Heart left ventricle (tissue), 16 donors: ENCODE results near the gene SRD5A2. TPM values are rescaled to one million over a fixed set of nuclear protein-coding genes. Genes with fewer than 3 reads are reported as not detected.

Experiments
- ATAC-seq, 4 donors: fragments of 200-7000 bp; cut with Tn5 transposase; one replicate each; pipeline ENCODE4 v1.9.1; 2020 to 2022; ENCODE audit warnings: moderate library complexity in 4 of 4, mild to moderate bottlenecking in 3 of 4, moderate number of reproducible peaks in 1 of 4
- DNase-seq, 5 donors: peaks; one replicate each; pipeline ENCODE4 v3.0.0-alpha.2; 2020
- H3K27ac ChIP-seq, 12 donors: fragments of 200-600 bp; sonication (generic) in 4 of 12; one replicate each; pipeline versions ENCODE4 v1.5.0 to v1.8.0; 2016 to 2022; ENCODE audit warnings: mild to moderate bottlenecking in 2 of 12
- H3K27me3 ChIP-seq, 9 donors: fragments of 200-600 bp; sonication (generic) in 2 of 9; one replicate each; pipeline versions ENCODE4 v1.5.1 to v1.8.0; 2016 to 2022; ENCODE audit warnings: mild to moderate bottlenecking in 3 of 9
- H3K36me3 ChIP-seq, 9 donors: fragments of 200-600 bp; sonication (generic) in 2 of 9; one replicate each; pipeline versions ENCODE4 v1.5.0 to v1.8.0; 2018 to 2022; ENCODE audit warnings: mild to moderate bottlenecking in 2 of 9
- H3K4me1 ChIP-seq, 12 donors: fragments of 200-600 bp; sonication (generic) in 4 of 12; one replicate each; pipeline versions ENCODE4 v1.5.0 to v1.8.0; 2016 to 2022; ENCODE audit warnings: mild to moderate bottlenecking in 3 of 12
- H3K4me3 ChIP-seq, 12 donors: fragments of 200-600 bp; sonication (generic) in 4 of 12; one replicate each; pipeline versions ENCODE4 v1.5.0 to v1.8.0; 2017 to 2022; ENCODE audit warnings: mild to moderate bottlenecking in 9 of 12, moderate library complexity in 4 of 12
- H3K9me3 ChIP-seq, 12 donors: fragments of 200-600 bp; sonication (generic) in 4 of 12; one replicate each; pipeline versions ENCODE4 v1.5.0 to v1.8.0; 2016 to 2022; ENCODE audit warnings: mild to moderate bottlenecking in 1 of 12
- POLR2A ChIP-seq, 2 donors: fragments of 450-650 bp; IDR thresholded peaks; one replicate each; pipeline ENCODE4 v1.6.1; 2017; ENCODE audit warnings: antibody characterized with exemption in 2 of 2, mild to moderate bottlenecking in 2 of 2, moderate library complexity in 2 of 2
- WGBS, 4 donors: extraction: QIAGEN DNeasy Blood & Tissue Kit in 2 of 4; methylation state at CpG; one replicate each; pipeline versions ENCODE4 v1.1.5 to v1.1.7; 2013 to 2018; 5-methylcytosine and 5-hydroxymethylcytosine counted together
- intact Hi-C, 10 donors: fragments of 100-400 bp; cut with DNase I; formaldehyde crosslinking; loops; one replicate each; pipeline versions ENCODE4 v1.11.1 to v1.14.2; 2022
- polyA plus RNA-seq, 2 donors: library from polyadenylated mRNA; stranded (reverse); fragments of 200-250 nt; gene quantifications; one replicate each; pipeline ENCODE4 v1.2.3, GENCODE V29; 2013
- total RNA-seq, 9 donors: library from RNA; depleted of rRNA in 2 of 9; stranded (reverse); fragments of >200 nt in 2 of 9; fragmentation: NEBNext Ultra II Directional in 3 of 9; extraction: Animal tissue kit (Norgen Biotek cat#: 25700) in 3 of 9; gene quantifications; one replicate each; pipeline versions ENCODE4 v1.1.0 to v1.2.4, GENCODE V29; 2016 to 2023
- TF ChIP-seq, protein P1 (sequence below), 12 donors: fragments of 200-600 bp; sonication (generic) in 4 of 12; IDR thresholded peaks; one replicate each; pipeline versions ENCODE4 v1.5.0 to v1.8.0; 2018 to 2022; ENCODE audit warnings: antibody characterized with exemption in 12 of 12, mild to moderate bottlenecking in 5 of 12
- donor health status: ischemic (EF 13 %, LVEDD 7.1; RV severe dilation, severe dysfunction).
- donor health status: healthy with polysubstance abuse.
- donor health status: DM: no; HTN: yes; CAD: no.
- donor health status: DM: no; HTN: no; CAD: no.
- donor health status: ischemic (EF 25% LVEDD 6.9; RV normal size, moderate dysfunction).
- donor health status: ischemic (EF 25% LVEDD 5.7; RV mildly dilated, moderate dysfunction).
- donor health status: healthy.
- donor health status: DM: yes; HTN: yes; CAD: no.
- donor health status: ischemic (EF 35%, LVEDD 5.7; RV mildly dilated, moderate dysfunction).
- donor health status: nonischemic (EF 11% LVEDD 7.7; RV severe dilation, severe dysfunction).
- donor health status: DM: yes; HTN: yes; CAD: no.
- donor health status: PGD.
- donor health status: ischemic (EF 29% LVEDD 5.4; RV normal size, mild dysfunction).
- donor health status: nonischemic (EF 23%, LVEDD 6.1; RV moderate dilation, normal function).

Gene SRD5A2
- total and polyA plus RNA-seq, 11 donors: not detected

DNA sequence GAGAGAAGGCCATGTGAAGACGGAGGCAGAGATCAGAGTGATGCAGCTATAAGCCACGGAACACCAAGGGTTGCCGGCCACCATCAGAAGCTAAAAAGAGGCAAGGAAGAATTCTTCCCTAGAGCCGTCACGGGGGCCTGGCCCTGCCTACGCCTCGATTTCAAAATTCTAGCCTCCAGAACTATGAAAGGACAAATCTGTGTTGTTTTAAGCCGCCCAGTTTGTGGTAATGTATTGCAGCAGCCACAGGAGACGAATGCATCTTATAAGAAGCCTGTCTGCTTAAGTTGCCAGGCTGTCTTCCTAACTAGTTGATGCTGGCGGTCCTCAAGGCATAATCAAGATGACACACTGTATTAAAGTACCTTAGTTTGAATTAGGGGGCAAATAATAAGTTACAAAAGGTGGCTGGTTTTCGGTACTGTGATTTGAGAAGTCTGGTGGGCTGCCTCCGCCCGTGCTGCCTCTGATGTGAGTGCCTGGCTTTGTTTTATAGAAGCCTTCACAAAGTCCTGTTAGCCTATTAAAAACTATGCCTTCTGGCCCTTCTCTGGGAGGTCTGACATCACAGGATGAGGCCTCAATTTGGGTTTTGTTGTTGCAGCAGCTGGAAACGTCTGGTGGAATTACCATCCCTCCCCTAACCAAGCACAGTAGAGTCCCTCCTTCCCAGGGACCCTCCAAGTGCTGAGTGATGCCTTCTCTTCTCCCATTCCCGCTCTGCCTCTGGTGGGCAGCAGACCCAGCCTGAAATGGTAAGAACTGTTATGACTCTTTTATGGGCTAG is 53.6 kb downstream of the SRD5A2 start:
- intact Hi-C loops: loop anchor here in 5 of 10 donors (10.0 kb wide), 1 partner anchor 812 kb away; no protein-coding TSS in a partner anchor
- ATAC-seq (peak in 1 of 4 donors; percentile 41), DNase-seq (no peak)
- no peaks in the 10 kb centered on the region for H3K4me1 ChIP-seq
- WGBS, 4 donors: 71 to 78% (median 75%) methylated on average over 15 of the region's 15 CpGs
- no peaks in the 10 kb centered on the region for H3K27me3 ChIP-seq
- H3K9me3 ChIP-seq: no peaks in the 10 kb centered on the region
- no peaks in the 10 kb centered on the region for H3K36me3 ChIP-seq
- TF ChIP-seq, protein P1, sequence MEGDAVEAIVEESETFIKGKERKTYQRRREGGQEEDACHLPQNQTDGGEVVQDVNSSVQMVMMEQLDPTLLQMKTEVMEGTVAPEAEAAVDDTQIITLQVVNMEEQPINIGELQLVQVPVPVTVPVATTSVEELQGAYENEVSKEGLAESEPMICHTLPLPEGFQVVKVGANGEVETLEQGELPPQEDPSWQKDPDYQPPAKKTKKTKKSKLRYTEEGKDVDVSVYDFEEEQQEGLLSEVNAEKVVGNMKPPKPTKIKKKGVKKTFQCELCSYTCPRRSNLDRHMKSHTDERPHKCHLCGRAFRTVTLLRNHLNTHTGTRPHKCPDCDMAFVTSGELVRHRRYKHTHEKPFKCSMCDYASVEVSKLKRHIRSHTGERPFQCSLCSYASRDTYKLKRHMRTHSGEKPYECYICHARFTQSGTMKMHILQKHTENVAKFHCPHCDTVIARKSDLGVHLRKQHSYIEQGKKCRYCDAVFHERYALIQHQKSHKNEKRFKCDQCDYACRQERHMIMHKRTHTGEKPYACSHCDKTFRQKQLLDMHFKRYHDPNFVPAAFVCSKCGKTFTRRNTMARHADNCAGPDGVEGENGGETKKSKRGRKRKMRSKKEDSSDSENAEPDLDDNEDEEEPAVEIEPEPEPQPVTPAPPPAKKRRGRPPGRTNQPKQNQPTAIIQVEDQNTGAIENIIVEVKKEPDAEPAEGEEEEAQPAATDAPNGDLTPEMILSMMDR (IDR thresholded peaks at IDR 0.05): no peak
- TF ChIP-seq POLR2A (IDR thresholded peaks at IDR 0.05): no peak
- no peak overlapping the region for H3K27ac ChIP-seq
- no peak overlapping the region for H3K4me3 ChIP-seq

DNA sequence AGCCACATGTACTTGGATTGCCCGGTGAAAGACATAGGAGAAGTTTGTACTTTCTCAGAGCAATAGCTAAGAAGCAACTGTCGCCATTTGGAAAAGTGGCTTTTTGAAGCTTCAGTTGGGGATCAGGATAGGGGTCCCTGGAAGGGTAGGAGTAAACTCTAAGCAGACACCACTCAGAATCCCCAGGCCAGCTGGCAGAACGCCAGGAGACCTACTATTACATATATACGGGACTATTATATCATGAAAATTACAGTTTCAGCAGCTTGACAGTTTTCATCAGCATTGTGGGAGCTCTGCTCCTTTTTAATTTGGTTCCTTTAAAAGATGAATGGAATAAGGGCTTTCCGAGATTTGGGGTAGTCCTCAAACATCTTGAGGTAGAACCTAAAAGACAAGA is 54.9 kb downstream of the SRD5A2 start:
- H3K4me3 ChIP-seq: no peak overlapping the region
- no peaks in the 10 kb centered on the region for H3K4me1 ChIP-seq
- H3K36me3 ChIP-seq: no peaks in the 10 kb centered on the region
- no peaks in the 10 kb centered on the region for H3K9me3 ChIP-seq
- WGBS, 4 donors: 57 to 76% (median 70%) methylated on average over 5 of the region's 5 CpGs
- intact Hi-C loops: loop anchor here in 5 of 10 donors (10.0 kb wide), 1 partner anchor 811 kb away; no protein-coding TSS in a partner anchor
- TF ChIP-seq, protein P1 (IDR thresholded peaks at IDR 0.05): no peak
- TF ChIP-seq POLR2A (IDR thresholded peaks at IDR 0.05): no peak
- H3K27ac ChIP-seq: no peak overlapping the region
- H3K27me3 ChIP-seq: no peaks in the 10 kb centered on the region
- ATAC-seq (no peak), DNase-seq (no peak)

DNA sequence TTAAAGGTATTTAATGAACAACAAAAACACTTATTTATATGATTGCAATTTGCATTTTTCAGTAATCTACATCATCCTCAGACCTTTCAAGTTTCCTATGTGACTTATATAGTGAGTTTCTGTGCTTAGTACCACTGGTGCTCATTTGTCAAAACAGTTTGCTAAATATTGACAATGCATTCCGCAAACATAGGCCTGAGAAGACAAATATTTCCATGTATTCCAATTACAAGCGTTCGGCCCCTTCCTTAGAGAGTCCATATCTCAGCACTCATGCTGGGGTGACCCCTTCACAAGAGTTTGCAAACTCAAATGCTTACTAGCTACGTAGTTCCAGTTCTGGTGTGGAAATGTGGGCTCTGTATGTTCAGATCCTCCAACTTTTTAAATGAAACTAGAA is 56.1 kb downstream of the SRD5A2 start:
- ATAC-seq (no peak), DNase-seq (no peak)
- no peak overlapping the region for H3K4me3 ChIP-seq
- no peak overlapping the region for H3K27ac ChIP-seq
- 82 to 94% (median 88%) methylated on average over 4 of the region's 4 CpGs for WGBS, 4 donors
- H3K36me3 ChIP-seq: no peaks in the 10 kb centered on the region
- TF ChIP-seq, protein P1 (IDR thresholded peaks at IDR 0.05): no peak
- no peak for TF ChIP-seq POLR2A (IDR thresholded peaks at IDR 0.05)
- intact Hi-C loops: loop anchor here in 8 of 10 donors (5.0 to 10.0 kb wide), 3 partner anchors 807 to 812 kb away; no protein-coding TSS in a partner anchor
- no peaks in the 10 kb centered on the region for H3K4me1 ChIP-seq
- H3K9me3 ChIP-seq: no peaks in the 10 kb centered on the region
- no peaks in the 10 kb centered on the region for H3K27me3 ChIP-seq

DNA sequence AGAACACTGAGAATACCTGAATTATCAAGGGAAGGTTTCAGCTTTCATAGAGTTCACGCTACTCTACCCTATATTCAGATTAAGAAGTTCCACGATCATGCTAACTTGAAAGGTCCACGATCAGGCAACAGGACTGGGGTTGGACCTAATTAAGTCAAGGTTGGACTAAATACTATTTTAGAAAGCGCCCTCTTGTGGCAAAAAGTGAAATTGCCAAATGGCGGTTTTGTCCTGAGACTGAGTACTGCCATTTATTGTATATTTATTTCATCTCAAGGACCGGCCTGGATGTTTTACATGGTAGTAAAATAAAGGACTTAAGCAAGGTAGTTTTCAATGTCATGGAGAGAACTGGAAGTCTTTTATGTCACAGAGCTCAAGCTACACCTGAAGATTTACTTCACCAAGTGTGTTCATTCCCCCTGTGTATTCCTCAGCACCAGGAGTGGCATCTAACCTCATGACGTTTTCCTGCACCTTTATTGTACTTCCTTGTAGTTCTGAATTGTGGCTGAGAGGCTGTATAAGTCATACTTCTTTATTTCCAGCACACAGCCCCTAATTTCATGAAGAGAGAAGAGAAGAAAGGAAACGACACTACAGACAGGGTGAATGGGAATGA is 56.8 kb downstream of the SRD5A2 start:
- DNase-seq (no peak), ATAC-seq (no peak)
- H3K27me3 ChIP-seq: no peaks in the 10 kb centered on the region
- intact Hi-C loops: loop anchor here in 8 of 10 donors (5.0 to 10.0 kb wide), 3 partner anchors 807 to 812 kb away; no protein-coding TSS in a partner anchor
- no peaks in the 10 kb centered on the region for H3K9me3 ChIP-seq
- H3K27ac ChIP-seq: no peak overlapping the region
- H3K36me3 ChIP-seq: no peaks in the 10 kb centered on the region
- WGBS, 4 donors: 31 to 37% (median 36%) methylated on average over 8 of the region's 8 CpGs
- H3K4me1 ChIP-seq: no peaks in the 10 kb centered on the region
- no peak overlapping the region for H3K4me3 ChIP-seq
- TF ChIP-seq, protein P1 (IDR thresholded peaks at IDR 0.05): peak; percentile 50 to 76 (median 67)
- TF ChIP-seq POLR2A (IDR thresholded peaks at IDR 0.05): no peak
